Bone marrow (tissue), 2 donors: ENCODE results near the gene NABP2.
"Not testable (repeated sequence)": the region's sequence is repeated elsewhere in the genome, so short reads cannot be mapped to it uniquely, and the experiment has no call there.

Experiments
- DNase-seq, 2 donors: peaks; one replicate each; lab custom pipeline; 2025; lab: John Stamatoyannopoulos, UW

NABP2 gene

GRCh38 chr12:56244494-56244893 is 20.4 kb downstream of the NABP2 start:
- no peak for DNase-seq

GRCh38 chr12:56247923-56248322 is 23.8 kb downstream of the NABP2 start:
- no peak for DNase-seq

DNA sequence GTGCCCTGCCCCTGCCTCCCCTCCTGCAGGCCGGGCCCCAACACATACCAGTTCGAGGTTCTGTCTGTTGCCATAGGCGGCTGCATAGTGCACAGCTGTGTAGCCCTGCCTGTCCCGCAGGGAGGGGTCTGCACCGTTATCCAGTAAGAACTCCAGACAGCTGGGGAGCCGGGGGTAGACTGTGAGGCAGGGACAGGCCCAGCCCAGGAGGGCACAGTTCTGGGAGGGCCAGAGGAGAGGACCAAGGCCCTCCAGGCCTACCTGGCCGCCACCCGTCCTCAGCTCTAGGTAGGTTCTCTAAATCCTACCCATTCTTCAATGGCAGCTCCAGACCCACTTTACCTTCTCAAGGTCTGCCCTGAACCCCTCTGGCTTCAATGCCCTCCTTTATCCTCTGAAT is 24.6 kb downstream of the NABP2 start:
- DNase-seq = no peak

DNA sequence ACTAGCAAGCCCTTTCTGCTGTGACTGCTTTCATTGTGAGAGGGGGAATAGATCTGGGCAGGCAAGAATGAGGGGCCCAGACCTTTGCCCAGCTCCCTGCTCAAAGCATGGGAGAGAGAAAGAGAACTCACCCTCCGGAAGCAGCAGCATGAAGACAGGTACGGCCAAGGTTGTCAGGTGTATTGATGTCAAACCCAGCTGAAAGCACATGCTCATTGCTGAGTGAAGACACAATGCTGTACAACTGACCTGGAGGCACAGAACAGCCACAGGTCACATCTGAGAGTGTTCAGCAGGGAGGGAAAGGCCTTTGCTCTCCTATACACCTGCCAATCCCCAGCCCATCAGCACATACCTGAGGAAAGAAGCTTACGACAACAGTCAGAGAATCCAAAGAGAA is 28.5 kb downstream of the NABP2 start:
- DNase-seq = no peak

GRCh38 chr12:56253091-56253490 is 28.9 kb downstream of the NABP2 start:
- no peak for DNase-seq

GRCh38 chr12:56255671-56256070 is 31.5 kb downstream of the NABP2 start:
- DNase-seq = no peak

- no peak for DNase-seq
Measured at GRCh38 chr12:56256326-56256960, 32.3 kb downstream of the NABP2 start.

DNA sequence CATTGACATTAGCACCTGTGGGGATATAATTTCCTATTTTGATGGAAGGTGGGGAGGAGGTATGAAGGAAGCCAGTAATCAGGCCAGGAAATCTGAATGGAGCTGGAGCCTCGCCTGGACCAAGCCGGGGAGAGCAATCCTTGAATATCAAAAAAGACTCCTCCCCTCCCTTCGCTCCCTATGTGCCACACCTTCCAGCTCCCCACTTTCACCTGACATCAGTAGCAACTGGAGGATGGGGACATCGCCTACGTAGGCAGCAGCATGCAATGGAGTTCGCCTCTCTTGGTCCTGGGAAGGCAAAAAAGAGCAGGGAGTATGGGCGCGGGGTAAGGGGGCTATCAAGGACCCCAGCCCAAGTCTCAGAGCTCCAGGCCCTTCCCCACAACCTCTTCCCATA is 32.9 kb downstream of the NABP2 start:
- DNase-seq = no peak

DNA sequence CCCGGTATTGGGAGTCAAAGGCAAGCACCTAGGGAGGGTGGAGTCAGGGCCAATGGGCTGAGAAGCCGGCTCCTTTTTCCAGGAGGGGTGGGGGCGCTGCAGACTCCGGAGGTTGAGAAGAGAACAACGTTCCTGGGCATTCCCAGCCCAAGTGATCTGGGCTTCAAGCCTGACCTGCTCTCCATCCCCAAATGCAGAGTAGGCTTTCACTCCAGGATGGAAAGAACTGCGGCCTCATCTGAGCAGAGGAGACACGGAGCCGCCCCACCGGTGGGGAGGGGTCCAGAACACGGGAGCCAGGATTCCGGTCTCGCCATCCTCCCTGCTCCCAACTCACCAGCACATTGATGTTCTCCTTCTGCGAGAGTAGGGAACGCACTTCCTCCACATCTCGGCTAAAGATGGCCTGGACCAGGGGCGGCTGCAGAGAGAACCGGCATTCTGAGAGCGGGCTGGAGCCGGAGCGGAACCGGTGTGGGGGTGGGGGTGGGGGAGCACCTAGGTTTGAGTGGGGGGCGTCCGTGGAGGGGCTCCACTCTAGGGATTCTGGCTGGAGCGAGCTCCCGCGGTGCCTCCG is 33.4 kb downstream of the NABP2 start:
- no peak for DNase-seq

DNA sequence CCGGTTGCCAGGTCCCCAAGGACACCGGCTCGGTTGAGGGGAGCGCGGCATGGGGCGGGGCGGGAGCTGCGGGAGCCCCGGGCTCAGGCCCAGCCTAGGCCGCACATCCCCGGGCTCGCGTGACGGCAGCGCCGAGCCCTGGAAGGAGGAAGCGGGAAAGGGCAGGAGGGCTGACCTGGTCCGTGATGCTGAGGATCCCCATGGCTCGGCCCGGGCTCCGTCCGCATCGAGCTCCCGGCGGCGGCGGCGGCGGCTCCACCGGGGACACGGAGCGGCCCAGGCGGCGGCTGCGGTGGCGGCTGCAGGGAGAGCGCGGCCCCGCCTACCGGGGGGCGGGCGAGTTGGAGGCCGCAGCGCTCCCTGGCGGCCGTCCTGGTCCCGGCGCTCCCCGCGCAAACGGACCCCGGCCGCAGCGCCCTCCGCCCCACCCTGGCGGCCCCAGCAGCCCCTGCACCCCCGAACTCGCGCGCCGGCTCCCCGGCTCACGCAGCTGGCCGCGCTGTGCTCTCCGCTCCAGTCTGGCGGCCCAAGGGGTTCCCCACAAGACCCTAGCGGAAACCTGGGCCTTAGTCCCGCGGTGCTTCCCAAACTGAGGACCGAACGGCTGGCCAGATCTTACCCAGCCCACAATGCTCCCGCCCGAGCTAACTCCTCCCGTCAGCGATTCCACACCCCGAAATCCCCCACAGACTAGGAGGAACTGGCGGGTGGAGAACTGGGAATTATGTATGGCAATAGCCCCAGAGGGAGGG is 34.1 kb downstream of the NABP2 start, which contains the start of gene ANKRD52:
Gene ANKRD52 (minus strand): TSS at position 317 of the 752 bp plus-strand sequence. CDS start 115 bp downstream, at position 202.
- peak; percentile 66 to 82 for DNase-seq

DNA sequence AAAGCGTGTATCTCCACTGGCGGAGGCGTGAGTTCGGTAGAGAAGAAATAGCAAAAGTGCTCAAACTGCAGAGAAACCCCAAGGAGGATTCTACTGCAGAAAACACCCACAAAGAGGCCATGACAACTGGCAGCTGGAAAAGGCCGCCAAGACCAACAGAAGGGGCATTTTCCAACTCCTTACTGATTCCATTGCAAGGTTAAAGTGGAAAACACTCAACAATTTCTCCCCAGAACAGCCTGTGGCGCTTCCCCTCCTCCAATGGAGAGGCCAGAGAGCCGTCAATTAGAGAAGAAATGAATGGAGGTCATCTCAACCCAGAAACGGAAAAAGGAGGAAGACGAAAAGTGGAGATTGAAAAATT is 34.7 kb downstream of the NABP2 start:
- no peak for DNase-seq

DNA sequence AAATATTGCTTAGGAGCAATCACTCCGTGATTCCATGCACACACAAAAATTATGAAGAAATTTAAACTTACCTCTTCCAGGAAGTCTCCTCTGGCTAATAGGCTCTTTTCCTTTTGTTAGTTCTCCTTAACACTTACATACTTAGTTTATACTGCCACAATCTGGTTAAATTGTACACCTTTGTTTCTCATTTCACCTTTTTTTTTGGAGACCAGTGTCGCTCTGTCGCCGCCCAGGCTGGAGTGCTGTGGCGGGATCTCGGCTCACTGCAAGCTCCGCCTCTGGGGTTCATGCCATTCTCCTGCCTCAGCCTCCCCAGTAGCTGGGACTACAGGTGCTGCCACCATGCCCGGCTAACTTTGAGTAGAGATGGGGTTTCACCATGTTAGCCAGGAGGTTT is 36.2 kb downstream of the NABP2 start:
- DNase-seq = no peak

DNA sequence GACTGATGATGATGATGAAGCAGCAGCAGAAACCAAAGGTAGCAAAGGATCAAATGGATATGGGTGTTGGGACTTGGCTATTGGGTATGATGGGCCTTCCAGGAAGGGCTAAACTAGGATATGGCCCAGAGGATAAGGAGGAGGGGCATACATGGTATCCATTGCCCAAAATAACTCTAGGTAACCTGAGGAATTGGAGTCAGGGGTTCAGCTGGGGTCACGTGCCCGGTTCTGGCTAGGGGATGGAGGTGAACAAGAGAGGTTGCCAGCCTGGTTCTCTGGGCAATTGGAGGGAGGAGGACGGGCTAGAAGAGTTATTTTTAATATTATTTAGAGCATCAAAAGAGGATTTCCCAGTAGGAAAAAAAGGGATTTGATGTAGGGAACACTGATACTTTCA is 36.8 kb downstream of the NABP2 start:
- no peak for DNase-seq

- DNase-seq = no peak
Measured at GRCh38 chr12:56261503-56262232, 37.5 kb downstream of the NABP2 start.

DNA sequence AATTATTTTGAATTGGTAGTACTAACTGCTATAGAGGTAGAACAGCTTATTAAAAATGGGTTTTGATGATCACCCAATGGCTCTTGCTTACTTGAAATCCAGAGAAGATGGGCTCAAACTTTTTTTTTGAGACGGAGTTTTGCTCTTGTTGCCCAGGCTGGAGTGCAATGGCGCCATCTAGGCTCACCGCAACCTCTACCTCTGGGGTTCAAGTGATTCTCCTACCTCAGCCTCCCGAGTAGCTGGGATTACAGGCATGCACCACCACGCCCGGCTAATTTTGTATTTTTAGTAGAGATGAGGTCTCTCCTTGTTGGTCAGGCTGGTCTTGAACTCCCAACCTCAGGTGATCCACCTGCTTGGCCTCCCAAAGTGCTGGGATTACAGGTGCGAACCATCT is 38.8 kb downstream of the NABP2 start:
- not testable (repeated sequence) for DNase-seq

- DNase-seq = not testable (repeated sequence)
Measured at GRCh38 chr12:56266068-56266692, 42.0 kb downstream of the NABP2 start.

DNA sequence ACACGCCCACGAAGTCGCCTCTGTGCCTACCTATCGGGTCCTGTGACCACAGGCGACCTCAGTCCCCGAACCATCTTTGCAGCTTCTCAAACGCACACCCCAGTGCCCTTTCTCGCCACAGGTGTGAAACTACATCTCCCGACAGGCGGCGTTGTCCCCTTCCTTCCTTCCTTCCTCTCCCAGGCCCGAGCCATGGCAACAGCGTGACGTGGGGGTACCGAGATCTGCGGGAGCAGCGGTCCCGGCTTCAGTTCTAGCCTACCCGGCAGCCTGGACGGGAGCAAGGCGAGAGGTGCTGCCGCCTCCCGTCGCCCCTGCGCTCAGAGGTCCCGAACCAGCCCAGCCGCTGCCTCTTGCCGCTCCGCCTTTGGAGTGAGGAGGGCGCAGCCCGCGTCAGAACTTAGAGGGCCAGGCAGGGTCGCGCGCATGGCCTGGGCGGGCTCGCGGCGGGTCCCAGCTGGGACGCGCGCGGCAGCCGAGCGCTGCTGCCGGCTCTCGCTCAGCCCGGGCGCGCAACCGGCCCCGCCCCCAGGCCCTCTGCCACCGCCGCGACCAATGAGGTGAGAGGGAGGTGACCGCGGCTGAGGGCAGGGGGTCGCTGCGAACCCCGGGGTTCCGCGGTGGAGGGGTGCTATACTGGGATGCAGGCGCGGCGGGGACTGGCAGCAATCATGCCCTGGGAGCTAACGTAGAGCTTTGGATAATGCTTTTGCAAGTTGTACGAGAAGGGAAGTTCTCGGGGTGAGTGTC is 42.7 kb downstream of the NABP2 start, which contains the start of gene COQ10A:
Gene COQ10A (plus strand): TSS at position 250 of the 750 bp plus-strand sequence. CDS start 177 bp downstream, at position 427.
- peak; percentile 79 to 82 for DNase-seq

- DNase-seq = no peak
Measured at GRCh38 chr12:56267443-56268071, 43.4 kb downstream of the NABP2 start.

DNA sequence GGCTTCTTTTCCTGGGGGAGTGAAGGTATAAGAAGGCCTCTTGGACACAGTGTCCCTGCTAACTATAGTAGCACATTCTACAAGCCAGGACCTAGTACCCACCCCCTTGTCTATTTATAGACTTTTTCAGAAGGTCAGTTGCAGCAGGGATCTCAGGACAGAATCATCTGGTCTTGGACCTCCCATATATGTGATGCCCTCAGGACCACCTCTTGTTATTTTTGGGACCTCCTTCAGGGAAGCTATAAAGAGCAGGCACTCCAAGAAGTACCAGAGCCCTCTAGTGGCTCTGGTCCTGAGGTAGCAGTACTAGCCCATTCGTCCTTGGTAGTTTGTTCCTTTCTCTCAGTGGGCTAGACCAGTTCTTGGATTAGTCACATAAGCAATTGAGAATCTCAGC is 46.9 kb downstream of the NABP2 start:
- peak in 1 of 2 donors; percentile 24 for DNase-seq

DNA sequence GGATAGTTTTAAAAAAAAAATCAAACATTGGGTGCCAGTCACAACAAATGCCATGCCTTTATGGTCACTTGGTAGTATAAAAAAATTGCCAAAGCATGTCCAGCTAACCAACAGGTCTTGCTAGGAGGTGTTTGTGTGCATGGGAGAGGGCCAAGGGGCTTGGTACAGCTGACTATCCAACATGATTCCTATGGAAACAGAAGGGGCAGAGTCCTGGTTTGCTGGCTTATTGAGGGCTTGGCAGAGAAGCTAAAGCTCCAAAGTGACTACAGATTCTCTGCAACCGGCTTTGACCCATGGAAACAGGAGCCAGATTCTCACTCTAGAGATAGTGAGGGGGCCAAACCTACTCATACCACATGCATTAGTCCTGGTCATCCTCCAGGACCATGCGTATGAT is 48.3 kb downstream of the NABP2 start:
- DNase-seq = not testable (repeated sequence)

DNA sequence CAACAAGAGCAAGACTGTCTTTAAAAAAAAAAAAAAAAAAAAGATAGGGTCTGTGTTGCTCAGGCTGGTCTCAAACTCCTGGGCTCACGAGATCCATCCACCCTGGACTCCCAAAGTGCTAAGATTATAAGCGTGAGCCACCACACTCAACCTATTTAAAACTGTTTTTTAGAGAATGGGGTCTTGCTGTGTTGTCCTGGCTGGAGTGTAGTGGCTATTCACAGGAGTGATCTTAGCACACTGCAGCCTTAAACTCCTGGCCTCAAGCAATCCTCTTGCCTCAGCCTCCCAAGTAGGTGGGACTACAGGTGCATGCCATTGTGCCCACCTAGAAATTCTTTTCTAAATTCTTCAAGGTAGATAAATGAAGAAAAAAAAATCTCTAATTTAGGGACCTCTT is 50.2 kb downstream of the NABP2 start:
- DNase-seq = no peak
